RWPE2 (cell line): Measurements from ENCODE around the gene EIF3F.

ENCODE experiments used
- ATAC-seq: fragments of 200-7000 bp; cut with Tn5 transposase; 3 replicates; pipeline ENCODE4 v1.9.1; 2021; ENCODE audit warnings: low read depth
- DNase-seq: peaks from one replicate; pipeline ENCODE4 v3.0.0-alpha.2; 2020; ENCODE audit warnings: low spot score
- H3K27ac ChIP-seq: fragments of 450-650 bp; 2 replicates; pipeline ENCODE4 v1.5.1; 2017; ENCODE audit warnings: mild to moderate bottlenecking; ENCODE audit not compliant: poor library complexity, severe bottlenecking
- H3K27me3 ChIP-seq: fragments of 250-450 bp; sonication (Bioruptor Pico); 2 replicates; pipeline ENCODE4 v1.5.1; 2021; ENCODE audit warnings: mild to moderate bottlenecking, moderate library complexity; ENCODE audit not compliant: insufficient read depth, poor library complexity, severe bottlenecking
- H3K36me3 ChIP-seq: fragments of 250-450 bp; sonication (Bioruptor Pico); 2 replicates; pipeline ENCODE4 v1.5.1; 2020; ENCODE audit warnings: low read depth, mild to moderate bottlenecking, moderate library complexity
- H3K4me1 ChIP-seq: fragments of 250-450 bp; sonication (Bioruptor Pico); 2 replicates; pipeline ENCODE4 v1.5.1; 2021; ENCODE audit warnings: mild to moderate bottlenecking, moderate library complexity; ENCODE audit not compliant: insufficient read depth, poor library complexity, severe bottlenecking
- H3K4me3 ChIP-seq: fragments of 250-450 bp; sonication (Bioruptor Pico); 2 replicates; pipeline ENCODE4 v1.5.1; 2021; ENCODE audit warnings: mild to moderate bottlenecking, moderate library complexity; ENCODE audit not compliant: severe bottlenecking
- H3K9me3 ChIP-seq: fragments of 250-450 bp; sonication (Bioruptor Pico); 2 replicates; pipeline ENCODE4 v1.5.1; 2021; ENCODE audit warnings: mild to moderate bottlenecking, moderate library complexity; ENCODE audit not compliant: severe bottlenecking
- TF ChIP-seq, protein P1 (sequence below): fragments of 450-650 bp; IDR thresholded peaks from one replicate; pipeline ENCODE4 v1.5.1; 2017; ENCODE audit warnings: mild to moderate bottlenecking, moderate library complexity; ENCODE audit not compliant: poor library complexity, severe bottlenecking

The EIF3F gene

DNA sequence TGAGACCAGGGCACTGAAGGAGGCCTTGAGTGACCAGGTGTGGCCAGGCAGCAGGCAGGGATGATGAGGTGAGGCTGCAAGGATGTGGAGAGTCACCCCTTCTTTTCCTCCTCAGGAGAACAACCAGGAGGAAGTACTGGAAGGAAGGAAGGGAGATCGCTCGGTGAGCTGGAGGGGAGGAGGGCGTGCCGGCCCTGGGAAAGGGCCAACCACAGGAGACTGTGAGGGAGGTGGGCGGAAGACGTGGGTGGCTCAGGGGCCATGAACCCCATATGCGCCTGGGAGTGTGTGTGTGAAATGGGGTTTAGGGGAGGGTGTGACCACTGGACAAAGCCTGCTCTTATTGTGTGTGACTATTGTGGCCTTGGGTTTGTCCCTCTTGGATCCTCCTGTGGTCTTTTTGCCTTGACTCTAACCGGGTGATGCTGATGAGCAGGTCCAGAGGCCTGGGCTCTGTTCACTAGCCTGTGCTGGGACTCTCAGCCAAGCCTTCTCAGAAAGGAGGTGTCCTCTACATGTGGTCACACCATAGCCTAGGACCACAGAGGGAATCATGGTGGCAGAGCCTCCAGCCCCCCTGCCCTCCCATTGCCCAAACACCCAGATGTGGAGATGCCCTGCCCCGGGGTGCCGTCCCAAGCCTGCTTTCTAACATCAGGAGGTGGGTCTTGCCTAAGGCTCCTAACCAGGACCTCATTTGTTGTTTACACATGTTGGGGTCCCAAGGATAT lies 52.6 kb downstream of the EIF3F start:
- Histone ChIP-seq H3K4me1 (no peaks in the 10 kb centered on the region), H3K36me3 (no peaks in the 10 kb centered on the region), H3K9me3 (no peaks in the 10 kb centered on the region), H3K4me3 (no peak overlapping the region), H3K27ac (no peak overlapping the region), H3K27me3 (no peaks in the 10 kb centered on the region)
- DNase-seq (no peak), ATAC-seq (no peak)
- TF ChIP-seq, protein P1, sequence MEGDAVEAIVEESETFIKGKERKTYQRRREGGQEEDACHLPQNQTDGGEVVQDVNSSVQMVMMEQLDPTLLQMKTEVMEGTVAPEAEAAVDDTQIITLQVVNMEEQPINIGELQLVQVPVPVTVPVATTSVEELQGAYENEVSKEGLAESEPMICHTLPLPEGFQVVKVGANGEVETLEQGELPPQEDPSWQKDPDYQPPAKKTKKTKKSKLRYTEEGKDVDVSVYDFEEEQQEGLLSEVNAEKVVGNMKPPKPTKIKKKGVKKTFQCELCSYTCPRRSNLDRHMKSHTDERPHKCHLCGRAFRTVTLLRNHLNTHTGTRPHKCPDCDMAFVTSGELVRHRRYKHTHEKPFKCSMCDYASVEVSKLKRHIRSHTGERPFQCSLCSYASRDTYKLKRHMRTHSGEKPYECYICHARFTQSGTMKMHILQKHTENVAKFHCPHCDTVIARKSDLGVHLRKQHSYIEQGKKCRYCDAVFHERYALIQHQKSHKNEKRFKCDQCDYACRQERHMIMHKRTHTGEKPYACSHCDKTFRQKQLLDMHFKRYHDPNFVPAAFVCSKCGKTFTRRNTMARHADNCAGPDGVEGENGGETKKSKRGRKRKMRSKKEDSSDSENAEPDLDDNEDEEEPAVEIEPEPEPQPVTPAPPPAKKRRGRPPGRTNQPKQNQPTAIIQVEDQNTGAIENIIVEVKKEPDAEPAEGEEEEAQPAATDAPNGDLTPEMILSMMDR, result no peak

- TF ChIP-seq, protein P1, result no peak
- Histone ChIP-seq H3K9me3 (no peaks in the 10 kb centered on the region), H3K4me1 (no peaks in the 10 kb centered on the region), H3K36me3 (no peaks in the 10 kb centered on the region), H3K4me3 (no peak overlapping the region), H3K27ac (no peak overlapping the region), H3K27me3 (no peaks in the 10 kb centered on the region)
- DNase-seq (no peak), ATAC-seq (no peak)
Observed at GRCh38 chr11:8040261-8040920, 53.3 kb downstream of the EIF3F start.

DNA sequence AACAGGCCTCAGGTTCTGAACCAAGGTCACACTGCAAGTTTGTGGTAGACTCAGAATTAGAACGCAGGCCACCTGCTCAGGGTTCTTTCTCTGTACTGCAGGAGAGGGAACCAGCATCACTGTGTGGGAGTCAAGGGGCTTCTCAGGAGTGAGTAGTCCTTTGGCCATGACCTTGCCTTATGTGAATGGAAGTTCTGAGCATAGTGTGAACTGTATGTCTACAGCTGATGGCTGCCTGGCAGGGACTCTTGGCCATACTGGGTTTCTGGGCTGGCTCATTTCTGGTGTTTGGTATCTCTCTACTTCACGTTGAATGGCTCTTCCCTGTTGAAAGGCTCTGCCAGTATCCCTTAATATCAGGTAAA lies 53.8 kb downstream of the EIF3F start:
- Histone ChIP-seq H3K9me3 (no peaks in the 10 kb centered on the region), H3K27me3 (no peaks in the 10 kb centered on the region), H3K36me3 (no peaks in the 10 kb centered on the region), H3K4me3 (no peak overlapping the region), H3K4me1 (no peaks in the 10 kb centered on the region), H3K27ac (no peak overlapping the region)
- ATAC-seq (no peak), DNase-seq (no peak)
- TF ChIP-seq, protein P1, result no peak

- ATAC-seq (no peak), DNase-seq (no peak)
- TF ChIP-seq, protein P1, result no peak
- H3K4me3 ChIP-seq, result no peak overlapping the region
- no peak overlapping the region for H3K27ac ChIP-seq
- H3K36me3 ChIP-seq, result no peaks in the 10 kb centered on the region
- no peaks in the 10 kb centered on the region for H3K9me3 ChIP-seq
- no peaks in the 10 kb centered on the region for H3K27me3 ChIP-seq
- no peaks in the 10 kb centered on the region for H3K4me1 ChIP-seq
Observed at GRCh38 chr11:8041576-8041975, 54.4 kb downstream of the EIF3F start.

GRCh38 chr11:8043756-8044155 lies 56.6 kb downstream of the EIF3F start:
- no peaks in the 10 kb centered on the region for H3K27me3 ChIP-seq
- TF ChIP-seq, protein P1, result no peak
- no peaks in the 10 kb centered on the region for H3K9me3 ChIP-seq
- DNase-seq (no peak), ATAC-seq (no peak)
- no peaks in the 10 kb centered on the region for H3K4me1 ChIP-seq
- H3K4me3 ChIP-seq, result no peak overlapping the region
- H3K36me3 ChIP-seq, result no peaks in the 10 kb centered on the region
- no peak overlapping the region for H3K27ac ChIP-seq
